HG02798 (cell line): ENCODE data around the gene TACC2.
"Not testable (repeated sequence)": the region's sequence is repeated elsewhere in the genome, so short reads cannot be mapped to it uniquely, and the experiment has no call there.

ENCODE experiments used
- ATAC-seq: cut with Tn5 transposase; IDR thresholded peaks from one replicate; pipeline ENCODE4 v1.9.1; 2021; ENCODE audit warnings: mild to moderate bottlenecking; ENCODE audit not compliant: unreplicated experiment, poor library complexity

TACC2 gene

GRCh38 chr10:122084286-122085041 is 95.5 kb downstream of the TACC2 start:
- ATAC-seq: no peak

DNA sequence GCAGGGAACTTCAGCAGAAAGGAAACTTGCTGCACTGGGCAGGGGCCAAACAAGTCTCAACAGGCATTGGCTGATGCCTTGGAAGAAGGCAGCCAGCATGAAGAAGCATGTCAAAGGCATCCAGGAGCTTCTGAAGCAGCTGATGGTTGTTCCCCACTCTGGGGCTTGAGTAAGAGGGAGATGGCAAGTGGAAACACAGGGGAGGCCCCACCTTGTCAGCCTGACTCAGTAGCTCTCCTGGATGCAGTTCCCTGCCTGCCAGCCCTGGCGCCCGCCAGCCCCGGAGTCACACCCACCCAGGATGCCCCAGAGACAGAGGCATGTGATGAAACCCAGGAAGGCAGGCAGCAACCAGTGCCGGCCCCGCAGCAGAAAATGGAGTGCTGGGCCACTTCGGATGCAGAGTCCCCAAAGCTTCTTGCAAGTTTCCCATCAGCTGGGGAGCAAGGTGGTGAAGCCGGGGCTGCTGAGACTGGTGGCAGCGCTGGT is 96.5 kb downstream of the TACC2 start:
- ATAC-seq: no peak

DNA sequence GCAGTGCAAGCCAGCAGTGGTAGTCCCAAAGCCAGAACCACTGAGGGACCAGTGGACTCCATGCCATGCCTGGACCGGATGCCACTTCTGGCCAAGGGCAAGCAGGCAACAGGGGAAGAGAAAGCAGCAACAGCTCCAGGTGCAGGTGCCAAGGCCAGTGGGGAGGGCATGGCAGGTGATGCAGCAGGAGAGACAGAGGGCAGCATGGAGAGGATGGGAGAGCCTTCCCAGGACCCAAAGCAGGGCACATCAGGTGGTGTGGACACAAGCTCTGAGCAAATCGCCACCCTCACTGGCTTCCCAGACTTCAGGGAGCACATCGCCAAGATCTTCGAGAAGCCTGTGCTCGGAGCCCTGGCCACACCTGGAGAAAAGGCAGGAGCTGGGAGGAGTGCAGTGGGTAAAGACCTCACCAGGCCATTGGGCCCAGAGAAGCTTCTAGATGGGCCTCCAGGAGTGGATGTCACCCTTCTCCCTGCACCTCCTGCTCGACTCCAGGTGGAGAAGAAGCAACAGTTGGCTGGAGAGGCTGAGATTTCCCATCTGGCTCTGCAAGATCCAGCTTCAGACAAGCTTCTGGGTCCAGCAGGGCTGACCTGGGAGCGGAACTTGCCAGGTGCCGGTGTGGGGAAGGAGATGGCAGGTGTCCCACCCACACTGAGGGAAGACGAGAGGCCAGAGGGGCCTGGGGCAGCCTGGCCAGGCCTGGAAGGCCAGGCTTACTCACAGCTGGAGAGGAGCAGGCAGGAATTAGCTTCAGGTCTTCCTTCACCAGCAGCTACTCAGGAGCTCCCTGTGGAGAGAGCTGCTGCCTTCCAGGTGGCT is 97.7 kb downstream of the TACC2 start:
- no peak for ATAC-seq

GRCh38 chr10:122087436-122087835 is 98.5 kb downstream of the TACC2 start:
- no peak for ATAC-seq

GRCh38 chr10:122089311-122090017 is 100.5 kb downstream of the TACC2 start:
- no peak for ATAC-seq

DNA sequence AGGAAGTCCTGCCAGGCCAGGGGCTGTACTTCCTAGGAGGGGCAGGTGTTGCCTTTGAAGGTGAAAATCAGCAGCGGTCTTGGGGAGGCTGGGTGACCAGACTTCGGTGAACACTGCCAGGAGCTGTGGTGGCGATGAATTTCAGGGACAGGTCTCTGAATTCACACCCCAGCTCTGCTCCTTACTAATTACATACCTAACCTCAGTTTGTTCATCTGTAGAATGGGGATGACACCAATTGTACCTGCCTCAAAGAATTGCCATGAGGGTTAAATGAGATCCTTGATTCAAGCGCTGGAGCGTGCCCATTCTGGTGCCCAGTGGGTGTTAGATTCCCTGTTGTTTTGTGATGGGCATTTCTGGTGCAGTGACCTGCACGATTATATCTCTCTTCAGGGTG is 102.8 kb downstream of the TACC2 start:
- ATAC-seq: no peak

- no peak for ATAC-seq
These were observed 104.1 kb downstream of the TACC2 start for GRCh38 chr10:122093076-122093475.

GRCh38 chr10:122096181-122096580 is 107.2 kb downstream of the TACC2 start:
- ATAC-seq: not testable (repeated sequence)

- no peak for ATAC-seq
These were observed 107.7 kb downstream of the TACC2 start for GRCh38 chr10:122096705-122097104.

GRCh38 chr10:122097935-122098334 is 109.0 kb downstream of the TACC2 start:
- no peak for ATAC-seq

DNA sequence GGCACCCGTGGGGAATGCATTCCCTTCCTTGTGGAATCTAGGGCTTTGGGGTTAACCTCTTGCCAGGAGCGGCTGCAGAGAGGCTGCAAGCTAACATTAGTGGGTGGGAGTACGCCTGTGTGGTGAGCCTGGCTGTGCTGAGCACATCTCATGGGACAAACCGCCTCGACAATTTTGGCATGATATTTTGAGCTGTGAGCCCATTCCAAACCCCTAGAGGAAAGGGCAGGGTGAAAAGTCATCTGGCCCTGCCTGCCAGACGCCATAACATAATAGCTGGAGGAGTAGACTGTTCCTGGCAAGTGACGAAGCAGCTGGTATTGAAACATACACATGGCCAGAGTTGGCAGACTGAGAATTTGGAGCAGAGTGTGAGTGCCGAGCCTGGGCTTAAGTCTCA is 110.0 kb downstream of the TACC2 start:
- ATAC-seq: no peak

- no peak for ATAC-seq
These were observed 110.6 kb downstream of the TACC2 start for GRCh38 chr10:122099562-122099961.

DNA sequence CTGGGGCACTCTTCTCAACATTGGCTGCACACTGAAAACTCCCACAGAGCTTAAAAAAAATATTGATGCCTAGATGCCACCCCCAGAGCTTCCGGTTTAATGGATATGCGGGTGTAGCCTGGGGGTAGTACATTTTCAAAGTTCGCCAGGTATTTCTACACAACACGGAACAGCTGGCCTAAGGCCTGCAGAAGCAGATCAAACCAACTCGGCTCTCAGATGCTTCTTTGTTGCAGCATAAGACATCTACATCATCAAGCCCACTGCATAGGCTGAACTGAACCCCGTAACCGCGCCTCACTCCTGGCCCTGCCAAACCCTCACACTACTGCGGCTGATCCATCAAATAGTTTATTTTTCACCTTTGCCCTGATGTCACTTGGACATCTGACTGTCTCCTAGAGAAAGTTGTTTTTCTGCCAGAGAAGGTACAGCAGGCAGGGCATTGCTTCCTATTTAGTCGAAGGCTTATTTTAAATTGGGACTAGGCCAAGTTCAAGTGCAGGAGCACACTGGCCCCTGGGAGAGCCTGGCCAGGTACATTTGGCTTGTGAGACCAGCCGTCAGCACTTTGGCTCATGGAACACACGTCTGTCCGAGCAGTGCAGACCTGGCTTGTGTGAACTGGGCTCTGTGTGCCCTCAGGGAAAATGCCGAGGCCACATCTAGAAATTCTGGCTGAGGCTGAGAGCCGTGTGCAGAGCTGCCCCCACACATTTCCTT is 113.3 kb downstream of the TACC2 start:
- no peak for ATAC-seq

- ATAC-seq: no peak
These were observed 114.0 kb downstream of the TACC2 start for GRCh38 chr10:122102869-122103525.

GRCh38 chr10:122103592-122103991 is 114.6 kb downstream of the TACC2 start:
- no peak for ATAC-seq

- ATAC-seq: not testable (repeated sequence)
These were observed 119.8 kb downstream of the TACC2 start for GRCh38 chr10:122108786-122109185.

DNA sequence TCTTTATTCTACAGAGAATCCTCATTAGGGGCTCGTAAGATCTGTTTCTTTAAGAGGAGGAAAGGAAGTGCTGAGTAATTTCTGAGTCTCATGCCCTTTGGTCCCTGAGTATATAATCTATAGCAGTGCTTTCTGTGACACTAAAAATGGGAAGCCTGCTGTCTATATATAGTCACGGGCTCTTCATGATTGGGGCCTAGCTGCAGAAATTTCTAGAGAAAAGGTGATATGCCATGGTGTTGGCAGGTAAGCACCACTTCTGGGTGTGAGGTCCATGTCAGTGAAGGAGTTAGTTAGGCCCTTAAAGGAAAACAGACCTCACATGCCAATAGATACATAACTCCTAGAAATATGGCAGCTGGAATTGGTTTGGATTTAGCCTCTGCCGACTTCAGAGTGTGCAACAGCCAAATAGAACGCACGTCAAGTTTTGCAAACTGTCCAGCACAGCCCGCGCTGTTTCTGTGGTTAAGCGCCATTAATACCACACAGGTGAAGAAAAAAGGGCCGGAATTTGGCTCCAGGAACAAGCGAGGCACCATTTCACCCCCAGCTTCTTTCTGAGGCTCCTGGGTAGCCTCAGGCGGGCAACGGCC is 123.2 kb downstream of the TACC2 start:
- ATAC-seq: no peak

DNA sequence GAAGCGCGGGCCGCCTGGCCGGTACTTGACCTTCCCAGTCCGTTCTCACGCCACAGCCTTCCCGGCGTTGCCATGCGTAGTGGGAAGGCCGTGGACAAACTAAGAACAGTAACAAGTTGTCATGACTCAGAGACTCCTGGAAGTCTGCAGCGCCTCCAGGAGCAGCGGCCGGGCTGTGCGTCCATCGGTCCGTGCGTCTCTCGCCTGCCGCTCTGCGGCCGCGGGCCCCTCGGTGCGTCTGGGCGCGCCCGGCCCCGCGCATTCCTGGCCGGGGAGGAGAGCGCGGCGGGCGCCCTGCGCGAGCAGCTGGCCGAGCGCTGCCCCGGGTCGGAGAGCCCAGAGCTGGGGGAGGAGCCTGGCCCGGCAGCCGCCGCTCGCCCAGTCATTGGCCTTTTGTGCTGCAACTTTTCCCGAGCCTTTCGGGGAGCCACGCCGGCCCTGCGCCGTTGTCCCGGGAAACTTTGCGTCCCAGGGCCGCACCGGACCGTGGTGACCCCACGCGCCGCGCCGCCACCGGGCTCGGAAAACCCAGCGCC is 123.7 kb downstream of the TACC2 start:
- ATAC-seq: no peak
